GM19395 (cell line): Measurements from ENCODE around the gene RGS10.

Experiments used
- ATAC-seq: cut with Tn5 transposase; IDR thresholded peaks from one replicate; pipeline ENCODE4 v1.9.1; 2021; ENCODE audit warnings: mild to moderate bottlenecking, moderate library complexity; ENCODE audit not compliant: unreplicated experiment

RGS10 gene

DNA sequence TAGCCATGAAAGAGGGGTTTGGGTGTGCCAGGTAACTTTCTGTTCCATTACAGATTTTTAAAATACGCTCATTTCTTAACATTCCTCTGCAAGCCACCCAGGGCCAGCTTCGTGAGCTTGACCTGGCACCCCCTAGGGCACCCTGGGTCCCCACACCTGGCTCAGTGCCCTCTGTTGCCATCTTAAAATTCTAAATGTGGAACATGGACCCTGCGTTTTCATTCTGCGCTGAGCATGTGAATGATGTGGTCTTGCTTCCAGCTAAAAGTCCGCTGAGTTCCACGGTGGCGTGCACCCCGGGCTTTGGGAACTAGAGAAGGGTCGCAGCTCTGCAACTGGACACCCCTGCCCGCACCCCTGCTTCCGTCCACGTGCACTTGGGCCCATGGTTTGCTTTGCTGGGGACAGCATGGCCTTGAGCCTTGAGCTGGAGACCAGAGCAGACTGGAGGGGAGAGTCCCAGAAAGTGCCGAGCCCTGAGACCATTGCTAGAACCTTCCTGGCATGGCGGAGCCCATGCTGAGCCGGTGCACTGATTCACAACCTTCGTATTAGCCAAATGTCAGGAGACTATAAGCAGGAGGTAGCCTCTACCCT, 91.1 kb downstream of the RGS10 start:
- ATAC-seq: no peak

DNA sequence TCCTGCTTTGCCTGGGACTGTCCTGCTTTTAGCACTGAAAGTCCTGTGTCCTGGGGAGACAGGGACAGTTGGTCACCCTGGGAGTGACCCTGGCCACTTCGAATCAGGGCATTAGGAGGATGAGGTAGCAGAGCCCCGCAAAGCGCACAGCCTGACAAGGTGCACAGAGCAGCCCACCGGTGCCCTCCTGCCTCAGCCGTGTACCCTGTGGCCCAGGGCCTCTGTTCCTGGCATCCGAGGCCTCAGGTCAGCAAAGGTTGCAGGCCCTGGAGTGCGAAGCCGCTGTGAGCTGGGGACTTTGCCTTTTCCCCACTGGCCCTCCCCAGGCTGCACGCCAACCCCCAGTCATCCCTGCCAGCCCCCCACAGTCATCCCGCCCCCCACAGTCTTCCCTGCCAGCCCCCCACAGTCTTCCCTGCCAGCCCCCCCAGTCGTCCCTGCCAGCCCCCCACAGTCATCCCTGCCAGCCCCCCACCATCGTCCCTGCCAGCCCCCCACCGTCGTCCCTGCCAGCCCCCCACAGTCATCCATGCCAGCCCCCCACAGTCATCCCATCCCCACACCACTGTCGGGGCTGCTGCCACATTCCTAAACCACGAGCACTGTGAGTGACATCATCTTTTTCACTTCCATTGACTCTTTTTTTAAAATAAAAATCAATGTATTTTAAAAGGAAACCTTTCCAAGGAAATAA, 91.8 kb downstream of the RGS10 start:
- no peak for ATAC-seq
